ENCODE measurements around the gene CSF3R. TPM values are rescaled to one million over a fixed set of nuclear protein-coding genes. Genes with fewer than 3 reads are reported as not detected.

CSF3R gene
- total RNA-seq = not detected in 2 replicates

GRCh38 chr1:36482724-36483388 is at the start of gene CSF3R:
Gene CSF3R (minus strand): TSS chr1:36482913. CDS start chr1:36479496, 3,417 bp downstream.

GRCh38 chr1:36463803-36464604 is 18.7 kb downstream of the CSF3R start, which contains the start of gene MRPS15:
Gene MRPS15 (minus strand): TSS chr1:36464384. CDS start chr1:36464275, 109 bp downstream.

GRCh38 chr1:36450270-36450918 is 32.3 kb downstream of the CSF3R start, which contains the start of gene OSCP1:
Gene OSCP1 (minus strand): TSS chr1:36450451. CDS start chr1:36450369, 82 bp downstream.

Other genes starting within 250 kb of the CSF3R start
- 0.63 and 3.9 TPM in 2 replicates for gene SH3D21, start 176.5 kb downstream of the CSF3R start, total RNA-seq
- 88.8 and 145 TPM in 2 replicates for gene EVA1B, start 159.3 kb downstream of the CSF3R start, total RNA-seq
- 14.1 and 20.1 TPM in 2 replicates for gene STK40, start 97.0 kb downstream of the CSF3R start, total RNA-seq
- gene LSM10, start 85.0 kb downstream of the CSF3R start, total RNA-seq = 8.7 and 11.6 TPM in 2 replicates
- gene OSCP1, start 32.5 kb downstream of the CSF3R start, total RNA-seq = 6.5 and 6.7 TPM in 2 replicates
- 54.6 and 75.1 TPM in 2 replicates for gene MRPS15, start 18.5 kb downstream of the CSF3R start, total RNA-seq